22Rv1 (cell line): ENCODE results near the gene DPY19L1.

Source experiments
- ZFX ChIP-seq: fragments of 450-650 bp; IDR thresholded peaks from 2 replicates; pipeline ENCODE4 v1.6.1; 2017; ENCODE audit warnings: antibody characterized with exemption, borderline replicate concordance
- TF ChIP-seq, protein P1 (sequence below): fragments of 450-650 bp; IDR thresholded peaks from 2 replicates; pipeline ENCODE4 v1.5.1; 2017; ENCODE audit warnings: mild to moderate bottlenecking

GRCh38 chr7:35004531-35005095, 32.7 kb downstream of the DPY19L1 start:
- TF ChIP-seq, protein P1, sequence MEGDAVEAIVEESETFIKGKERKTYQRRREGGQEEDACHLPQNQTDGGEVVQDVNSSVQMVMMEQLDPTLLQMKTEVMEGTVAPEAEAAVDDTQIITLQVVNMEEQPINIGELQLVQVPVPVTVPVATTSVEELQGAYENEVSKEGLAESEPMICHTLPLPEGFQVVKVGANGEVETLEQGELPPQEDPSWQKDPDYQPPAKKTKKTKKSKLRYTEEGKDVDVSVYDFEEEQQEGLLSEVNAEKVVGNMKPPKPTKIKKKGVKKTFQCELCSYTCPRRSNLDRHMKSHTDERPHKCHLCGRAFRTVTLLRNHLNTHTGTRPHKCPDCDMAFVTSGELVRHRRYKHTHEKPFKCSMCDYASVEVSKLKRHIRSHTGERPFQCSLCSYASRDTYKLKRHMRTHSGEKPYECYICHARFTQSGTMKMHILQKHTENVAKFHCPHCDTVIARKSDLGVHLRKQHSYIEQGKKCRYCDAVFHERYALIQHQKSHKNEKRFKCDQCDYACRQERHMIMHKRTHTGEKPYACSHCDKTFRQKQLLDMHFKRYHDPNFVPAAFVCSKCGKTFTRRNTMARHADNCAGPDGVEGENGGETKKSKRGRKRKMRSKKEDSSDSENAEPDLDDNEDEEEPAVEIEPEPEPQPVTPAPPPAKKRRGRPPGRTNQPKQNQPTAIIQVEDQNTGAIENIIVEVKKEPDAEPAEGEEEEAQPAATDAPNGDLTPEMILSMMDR, result no peak
- TF ChIP-seq ZFX, result no peak
